PFSK-1 (cell line): Measurements from ENCODE around the gene SEPHS2.

Source experiments
- FOXP2 ChIP-seq: optimal IDR thresholded peaks from 2 replicates; pipeline ENCODE3; 2011; ENCODE audit warnings: borderline replicate concordance, control low read depth, inconsistent platforms; ENCODE audit not compliant: insufficient read depth; ENCODE audit errors: extremely low read length, extremely low read depth
- POLR2AphosphoS5 ChIP-seq: IDR thresholded peaks from 2 replicates; pipeline ENCODE4 v1.6.1; 2012; ENCODE audit warnings: low read depth, mild to moderate bottlenecking, control low read depth, low read length, moderate library complexity
- REST ChIP-seq, 2 experiments: IDR thresholded peaks; 2 replicates each; pipeline versions ENCODE4 v1.6.1 to v1.8.0; 2011 to 2012; ENCODE audit warnings: low read depth in 2 of 2, low read length in 2 of 2, control low read depth in 1 of 2, inconsistent platforms in 1 of 2, mild to moderate bottlenecking in 1 of 2, moderate library complexity in 1 of 2; ENCODE audit not compliant: insufficient read depth in 1 of 2
- SIN3A ChIP-seq: IDR thresholded peaks from 2 replicates; pipeline ENCODE4 v1.6.1; 2012; ENCODE audit warnings: mild to moderate bottlenecking, low read length, moderate library complexity, borderline replicate concordance; ENCODE audit not compliant: insufficient read depth
- TAF1 ChIP-seq: IDR thresholded peaks from 2 replicates; pipeline ENCODE4 v1.6.1; 2012; ENCODE audit warnings: low read length, control low read depth, borderline replicate concordance; ENCODE audit not compliant: insufficient read depth

The SEPHS2 gene

DNA sequence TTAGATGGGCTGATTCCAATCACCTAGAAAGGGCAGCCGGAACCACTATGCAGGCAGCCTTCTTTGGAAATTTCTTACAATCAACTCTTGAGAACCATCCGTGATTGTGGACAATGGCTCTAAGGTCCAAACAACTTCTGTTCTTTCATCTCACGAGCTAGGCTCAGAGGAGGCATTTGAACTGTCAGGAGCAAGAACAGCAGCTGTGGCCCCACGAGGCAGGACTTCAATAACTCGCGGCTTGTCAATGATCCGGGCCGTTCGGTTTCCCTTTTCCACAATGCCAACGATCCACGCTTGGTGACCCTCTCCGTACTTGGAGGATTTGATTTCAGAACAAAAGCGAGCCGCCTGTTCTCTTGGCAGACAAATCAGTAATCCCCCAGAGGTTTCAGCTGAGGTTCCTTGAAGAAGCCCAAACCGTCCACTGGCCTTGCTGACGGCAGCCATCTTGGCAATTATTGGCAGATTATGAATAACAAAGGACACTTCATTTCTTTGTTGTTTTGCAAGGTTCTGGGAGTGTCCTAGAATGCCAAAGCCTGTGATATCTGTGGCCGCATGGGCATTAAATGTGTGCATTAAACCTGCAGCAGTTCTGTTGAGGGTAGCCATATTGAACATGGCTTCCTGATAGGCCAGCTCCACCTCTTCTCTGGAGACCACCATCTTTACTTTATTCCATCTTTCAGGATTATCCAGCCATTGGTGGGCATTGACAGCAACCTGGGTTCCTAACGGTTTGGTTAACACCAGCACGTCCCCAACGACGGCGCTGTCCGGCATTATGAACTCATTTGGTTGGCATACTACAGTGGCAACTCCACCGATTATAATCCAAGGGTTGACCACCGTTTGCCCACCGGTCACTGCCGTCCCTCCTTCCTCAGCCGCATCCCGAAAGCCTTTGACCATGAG lies 1.2 kb downstream of the SEPHS2 start:
- TF ChIP-seq POLR2AphosphoS5 (no peak), SIN3A (no peak), FOXP2 (no peak), REST (IDR thresholded peaks at IDR 0.05; ENCODE audit: insufficient read depth in 1 of 2, low read depth in 2 of 2, low read length in 2 of 2) (no peak), TAF1 (no peak)

- TF ChIP-seq SIN3A (no peak), POLR2AphosphoS5 (no peak), TAF1 (no peak), REST (IDR thresholded peaks at IDR 0.05; ENCODE audit: insufficient read depth in 1 of 2, low read depth in 2 of 2, low read length in 2 of 2) (no peak), FOXP2 (no peak)
Measured at GRCh38 chr16:30443631-30444030, 2.0 kb downstream of the SEPHS2 start.

DNA sequence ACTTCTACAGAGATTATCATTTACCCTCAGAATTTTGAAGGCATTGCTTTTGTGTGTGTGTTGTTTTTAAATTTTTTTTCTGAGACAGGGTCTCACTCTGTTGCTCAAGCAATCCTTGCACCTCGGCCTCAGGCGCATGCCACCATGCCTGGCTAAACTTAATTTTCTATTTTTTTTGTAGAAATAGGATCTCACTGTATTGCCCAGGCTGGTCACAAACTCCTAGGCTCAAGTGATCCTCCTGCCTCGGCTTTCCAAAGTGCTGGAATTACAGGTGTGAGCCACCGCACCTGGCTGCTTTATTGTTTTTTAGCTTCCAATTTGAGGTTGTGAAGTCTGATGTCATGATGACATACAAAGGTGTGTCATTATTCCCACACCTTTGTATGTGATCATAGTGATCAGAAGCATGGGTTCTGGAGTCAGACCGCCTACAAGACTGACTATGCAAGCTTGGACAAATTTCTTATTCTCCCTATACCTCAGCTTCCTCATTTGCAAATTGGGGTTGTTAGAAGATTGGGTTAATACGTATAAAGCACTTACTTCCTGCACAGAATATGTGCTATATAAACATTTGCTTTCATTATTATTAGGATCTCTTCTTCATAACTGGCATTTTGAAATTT lies 5.8 kb downstream of the SEPHS2 start:
- TF ChIP-seq SIN3A (no peak), FOXP2 (no peak), POLR2AphosphoS5 (no peak), REST (IDR thresholded peaks at IDR 0.05; ENCODE audit: insufficient read depth in 1 of 2, low read depth in 2 of 2, low read length in 2 of 2) (no peak), TAF1 (no peak)

- TF ChIP-seq REST (IDR thresholded peaks at IDR 0.05; ENCODE audit: insufficient read depth in 1 of 2, low read depth in 2 of 2, low read length in 2 of 2) (no peak), POLR2AphosphoS5 (no peak), SIN3A (no peak), FOXP2 (no peak), TAF1 (no peak)
Measured at GRCh38 chr16:30438835-30439234, 6.8 kb downstream of the SEPHS2 start.
